Esophagus (tissue), 2 donors: ENCODE data around the gene AKR1E2. TPM values are rescaled to one million over a fixed set of nuclear protein-coding genes. Genes with fewer than 3 reads are reported as not detected.

Source experiments
- H3K27ac ChIP-seq, 2 donors: one replicate each; pipeline ENCODE4 v1.5.1; 2013; ENCODE audit warnings: low read depth in 2 of 2, mild to moderate bottlenecking in 2 of 2, inconsistent platforms in 1 of 2, low read length in 1 of 2, moderate library complexity in 1 of 2
- H3K27me3 ChIP-seq, 2 donors: one replicate each; pipeline ENCODE4 v1.6.1; 2013; ENCODE audit warnings: low read length in 2 of 2, control low read depth in 1 of 2, mild to moderate bottlenecking in 1 of 2; ENCODE audit not compliant: insufficient read depth in 2 of 2, control insufficient read depth in 1 of 2
- H3K36me3 ChIP-seq, 2 donors: one replicate each; pipeline ENCODE4 v1.6.1; 2013; ENCODE audit warnings: low read length in 1 of 2; ENCODE audit not compliant: control insufficient read depth in 2 of 2, insufficient read depth in 2 of 2
- H3K4me1 ChIP-seq, 2 donors: one replicate each; pipeline ENCODE4 v1.6.1; 2013; ENCODE audit warnings: low read length in 1 of 2; ENCODE audit not compliant: control insufficient read depth in 2 of 2, insufficient read depth in 2 of 2
- H3K4me3 ChIP-seq, 2 donors: one replicate each; pipeline ENCODE4 v1.5.1; 2013; ENCODE audit warnings: low read length in 2 of 2, mild to moderate bottlenecking in 2 of 2, low read depth in 1 of 2, moderate library complexity in 1 of 2
- H3K9me3 ChIP-seq, 2 donors: one replicate each; pipeline ENCODE4 v1.6.1; 2013; ENCODE audit warnings: mild to moderate bottlenecking in 2 of 2, low read depth in 1 of 2, low read length in 1 of 2, moderate library complexity in 1 of 2; ENCODE audit not compliant: control insufficient read depth in 2 of 2, insufficient read depth in 1 of 2
- WGBS, 2 donors: extraction: QIAGEN DNeasy Blood & Tissue Kit; methylation state at CpG; one replicate each; pipeline ENCODE4 v1.1.7; 2013; 5-methylcytosine and 5-hydroxymethylcytosine counted together
- polyA plus RNA-seq, 2 donors: library from polyadenylated mRNA; stranded (reverse); fragments of 200-250 nt; gene quantifications; one replicate each; pipeline ENCODE4 v1.2.3, GENCODE V29; 2013
- donor health status: healthy with polysubstance abuse.
- donor health status: Bipolar disorder and iron deficiency.

AKR1E2 gene
- polyA plus RNA-seq, 2 donors = 1.1 TPM

DNA sequence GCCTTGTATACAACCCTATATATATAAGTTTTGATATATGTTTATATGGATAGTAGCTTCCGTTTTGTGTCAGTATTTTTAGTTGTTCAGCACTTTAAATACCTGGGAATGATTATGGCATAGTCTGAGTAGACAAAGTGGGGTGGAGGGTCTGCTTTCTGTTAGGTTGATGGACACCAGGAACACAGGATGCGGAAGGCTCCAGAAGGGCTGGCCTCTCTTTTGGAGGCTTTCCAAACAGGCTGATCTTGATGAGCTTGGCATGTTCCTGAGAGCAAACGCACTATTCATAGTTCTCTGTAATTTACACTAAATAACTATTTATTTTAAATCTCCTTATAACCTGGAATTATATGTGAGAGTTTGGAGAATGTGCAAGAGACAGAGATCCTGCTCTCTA lies 12.7 kb downstream of the AKR1E2 start:
- no peaks in the 10 kb centered on the region for H3K4me1 ChIP-seq
- H3K27me3 ChIP-seq = no peaks in the 10 kb centered on the region
- H3K36me3 ChIP-seq = peaks cover 0 to 11% of the 10 kb centered on the region in 2 donors
- H3K27ac ChIP-seq = no peak overlapping the region
- WGBS, 2 donors = 66 to 72% methylated on average over 3 of the region's 3 CpGs
- H3K4me3 ChIP-seq = no peak overlapping the region
- no peaks in the 10 kb centered on the region for H3K9me3 ChIP-seq

DNA sequence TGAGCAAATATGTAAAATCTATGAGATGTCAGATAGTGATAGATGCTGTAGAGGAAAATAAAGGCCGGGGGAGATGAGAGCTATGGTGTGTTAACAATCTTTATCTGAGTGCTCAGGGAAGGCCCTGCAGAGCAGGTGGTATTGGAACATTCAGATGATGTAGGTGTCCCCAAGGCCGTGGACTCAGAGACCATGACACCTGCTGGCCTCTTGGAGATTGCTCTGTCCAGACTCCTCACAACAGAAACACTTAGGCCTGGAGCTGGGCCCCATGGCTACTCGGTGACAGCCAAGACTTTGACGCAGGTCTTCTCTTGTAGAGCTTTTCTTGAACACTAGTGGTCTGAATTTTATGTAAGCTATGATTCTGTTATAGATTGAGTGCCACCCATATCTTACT lies 13.3 kb downstream of the AKR1E2 start:
- 88% methylated on average over 4 of the region's 4 CpGs for whole genome bisulfite sequencing, 2 donors

DNA sequence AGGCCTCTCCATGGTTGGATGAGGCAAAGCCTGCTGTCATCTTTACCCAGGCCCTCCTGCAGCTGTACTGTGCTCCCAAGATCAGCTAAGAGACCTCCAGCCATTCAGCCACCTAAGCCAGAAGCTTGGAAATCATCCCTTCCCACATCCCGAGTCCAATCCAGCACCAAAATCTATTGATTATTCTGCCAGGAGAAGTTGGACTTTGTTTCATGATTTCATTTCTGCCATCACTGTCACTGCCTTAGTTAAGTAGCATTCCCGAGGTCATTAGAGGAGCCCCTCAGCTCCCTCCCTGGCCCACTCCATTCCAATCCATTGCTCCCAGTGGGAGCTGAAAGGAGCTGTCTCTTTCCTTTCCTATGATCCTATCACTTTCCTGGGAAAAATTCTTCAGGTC lies 14.1 kb downstream of the AKR1E2 start:
- WGBS, 2 donors = 66 to 89% methylated on average over 2 of the region's 2 CpGs
- Histone ChIP-seq H3K9me3 (no peaks in the 10 kb centered on the region), H3K4me1 (no peaks in the 10 kb centered on the region)

More for the DNA sequence above, 13.3 kb downstream of the AKR1E2 start:
- H3K27ac ChIP-seq = no peak overlapping the region
- peaks cover 0 to 10% of the 10 kb centered on the region in 2 donors for H3K36me3 ChIP-seq
- no peak overlapping the region for H3K4me3 ChIP-seq
- no peaks in the 10 kb centered on the region for H3K4me1 ChIP-seq
- H3K9me3 ChIP-seq = no peaks in the 10 kb centered on the region
- H3K27me3 ChIP-seq = no peaks in the 10 kb centered on the region

DNA sequence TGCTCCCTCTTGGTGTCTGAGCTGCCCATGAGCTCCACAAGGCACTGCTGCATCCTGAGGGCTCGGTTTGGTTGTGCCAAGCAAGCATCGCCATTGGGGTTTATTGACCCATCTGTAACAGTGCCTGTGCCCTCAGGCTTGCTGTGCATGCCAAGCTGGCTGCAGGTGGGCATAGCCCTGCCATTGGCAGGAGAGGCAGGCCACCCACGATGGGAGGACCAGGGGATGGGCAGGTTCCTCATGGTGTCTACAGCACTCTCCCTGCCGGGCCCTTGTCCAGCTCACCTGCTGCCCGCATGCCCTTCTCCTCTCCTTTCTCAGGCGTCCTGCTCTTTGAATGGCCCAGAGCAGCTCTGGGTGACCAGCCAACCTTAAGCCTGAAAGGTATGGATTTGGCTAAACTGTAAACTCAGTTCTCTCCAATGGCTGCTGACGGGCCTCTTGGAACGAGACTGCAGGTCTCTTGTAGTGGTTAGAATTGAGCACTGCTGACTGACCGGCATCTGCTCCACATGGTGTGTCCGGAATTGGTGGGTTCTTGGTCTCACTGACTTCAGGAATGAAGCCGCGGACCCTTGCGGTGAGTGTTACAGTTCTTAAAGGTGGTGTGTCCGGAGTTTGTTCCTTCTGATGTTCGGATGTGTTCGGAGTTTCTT lies 17.6 kb downstream of the AKR1E2 start:
- 89 to 96% methylated on average over 16 of the region's 16 CpGs for WGBS, 2 donors
- no peak overlapping the region for H3K4me3 ChIP-seq

More for the DNA sequence above, 14.1 kb downstream of the AKR1E2 start:
- no peak overlapping the region for H3K27ac ChIP-seq
- H3K36me3 ChIP-seq = peaks cover 0 to 10% of the 10 kb centered on the region in 2 donors
- H3K4me3 ChIP-seq = no peak overlapping the region
- no peaks in the 10 kb centered on the region for H3K27me3 ChIP-seq

DNA sequence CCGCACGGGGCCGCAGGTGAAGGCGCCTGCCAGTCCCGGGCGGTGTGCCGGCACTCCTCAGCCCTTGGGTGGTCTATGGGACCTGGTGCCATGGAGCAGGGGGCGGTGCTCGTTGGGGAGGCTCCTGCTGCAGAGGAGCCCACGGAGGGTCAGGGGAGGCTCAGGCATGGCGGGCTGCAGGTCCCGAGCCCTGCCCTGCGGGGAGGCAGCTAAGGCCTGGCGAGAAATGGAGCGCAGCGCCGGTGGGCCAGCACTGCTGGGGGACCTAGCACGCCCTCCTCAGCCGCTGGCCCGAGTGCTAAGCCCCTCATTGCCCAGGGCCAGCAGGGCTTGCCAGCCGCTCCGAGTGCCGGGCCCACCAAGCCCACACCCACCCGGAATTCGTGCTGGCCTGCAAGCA lies 18.9 kb downstream of the AKR1E2 start:
- no peaks in the 10 kb centered on the region for H3K9me3 ChIP-seq
- H3K4me3 ChIP-seq = no peak overlapping the region
- H3K36me3 ChIP-seq = peaks cover 0 to 8% of the 10 kb centered on the region in 2 donors
- H3K27me3 ChIP-seq = no peaks in the 10 kb centered on the region
- H3K4me1 ChIP-seq = peaks cover 0 to 2% of the 10 kb centered on the region in 2 donors
- 97% methylated on average over 24 to 25 of the region's 25 CpGs for WGBS, 2 donors
- no peak overlapping the region for H3K27ac ChIP-seq

More for the DNA sequence above, 17.6 kb downstream of the AKR1E2 start:
- Histone ChIP-seq H3K9me3 (no peaks in the 10 kb centered on the region), H3K4me1 (peaks cover 0 to 2% of the 10 kb centered on the region in 2 donors), H3K36me3 (peaks cover 0 to 8% of the 10 kb centered on the region in 2 donors), H3K27me3 (no peaks in the 10 kb centered on the region), H3K27ac (no peak overlapping the region)

DNA sequence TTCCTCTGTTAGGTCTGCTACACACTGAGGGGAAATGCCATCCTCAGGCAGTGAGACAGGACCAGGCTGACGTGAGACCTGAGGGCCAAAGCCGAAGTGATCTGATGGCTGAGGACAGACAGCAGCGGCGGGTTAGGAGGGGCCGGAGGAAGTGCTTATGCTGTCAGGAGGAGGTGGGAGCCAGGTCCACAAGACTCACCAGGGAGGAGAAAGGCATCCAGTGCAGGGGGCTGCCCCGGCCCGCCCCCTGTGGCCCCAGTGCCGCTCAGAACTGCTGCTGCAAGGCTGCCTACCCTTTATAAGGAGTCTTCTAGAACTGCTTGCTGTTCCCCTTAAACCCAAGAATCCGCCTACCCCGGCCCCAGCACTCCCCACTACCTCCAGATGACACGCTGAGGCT lies 19.8 kb downstream of the AKR1E2 start:
- H3K4me1 ChIP-seq = peaks cover 0 to 2% of the 10 kb centered on the region in 2 donors
- no peaks in the 10 kb centered on the region for H3K9me3 ChIP-seq
- peaks cover 0 to 8% of the 10 kb centered on the region in 2 donors for H3K36me3 ChIP-seq
- 96% methylated on average over 10 to 11 of the region's 11 CpGs for WGBS, 2 donors
- H3K27ac ChIP-seq = no peak overlapping the region
- H3K27me3 ChIP-seq = no peaks in the 10 kb centered on the region
- H3K4me3 ChIP-seq = no peak overlapping the region

DNA sequence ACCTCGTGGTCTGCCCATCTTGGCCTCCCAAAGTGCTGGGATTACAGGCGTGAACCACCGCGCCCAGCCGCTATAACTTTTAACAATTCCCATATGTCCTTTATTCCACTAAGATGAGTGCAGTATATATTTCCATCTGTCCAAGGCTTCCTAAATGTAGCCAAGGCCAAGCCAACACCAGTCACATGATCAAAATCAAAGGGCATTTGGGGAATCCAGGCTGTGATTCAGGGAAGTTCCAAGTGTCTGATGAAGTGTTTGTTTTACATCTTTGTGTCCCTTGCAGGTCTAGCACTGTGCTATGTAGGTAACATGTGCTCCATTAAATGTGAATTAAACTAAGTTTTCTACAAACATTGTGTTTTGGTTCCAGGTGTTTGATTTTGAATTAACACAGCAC lies 20.8 kb downstream of the AKR1E2 start:
- Histone ChIP-seq H3K4me3 (no peak overlapping the region), H3K9me3 (no peaks in the 10 kb centered on the region), H3K27me3 (no peaks in the 10 kb centered on the region), H3K4me1 (peaks cover 0 to 2% of the 10 kb centered on the region in 2 donors), H3K36me3 (peaks cover 0 to 8% of the 10 kb centered on the region in 2 donors), H3K27ac (no peak overlapping the region)
- WGBS, 2 donors = 77 to 78% methylated on average over 5 of the region's 5 CpGs

DNA sequence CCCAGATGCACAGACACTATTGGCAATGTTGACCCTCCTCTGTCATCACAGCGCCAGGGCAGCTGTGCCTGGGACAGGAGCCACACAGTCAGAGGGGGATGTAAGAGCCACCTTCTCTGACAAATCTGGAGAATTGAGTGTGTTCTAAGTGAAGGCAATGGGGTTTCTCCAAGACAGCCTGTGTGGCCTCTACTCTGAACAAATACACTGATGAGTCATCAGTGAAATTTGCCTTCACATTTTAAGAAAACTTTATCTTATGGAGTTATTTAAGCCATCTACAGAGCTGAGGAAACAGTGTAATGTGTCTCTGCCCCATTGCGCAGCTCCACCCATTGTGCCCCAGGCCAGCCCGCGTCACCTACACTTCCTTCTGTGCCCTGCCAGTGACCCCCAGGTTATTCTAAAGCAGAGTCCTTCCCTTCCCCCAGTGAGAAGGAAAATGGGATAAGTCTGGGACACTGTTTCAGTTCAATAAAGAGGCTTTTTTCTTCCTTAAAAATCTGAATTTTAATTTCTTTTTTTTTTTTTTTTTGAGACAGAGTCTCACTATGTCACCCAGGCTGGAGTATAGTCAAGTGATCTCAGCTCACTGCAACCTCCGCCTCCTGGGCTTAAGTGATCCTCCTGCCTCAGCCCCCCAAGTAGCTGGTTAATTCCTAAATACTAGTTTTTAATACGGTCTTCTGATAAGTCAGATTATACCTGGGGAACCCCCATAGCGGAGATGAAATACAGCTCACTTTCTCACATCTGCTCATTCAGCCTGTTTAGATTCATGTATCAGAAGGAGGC lies 21.8 kb downstream of the AKR1E2 start:
- whole genome bisulfite sequencing, 2 donors = 65 to 68% methylated on average over 7 of the region's 7 CpGs
- H3K27me3 ChIP-seq = no peaks in the 10 kb centered on the region
- peak overlapping the region; percentile 53 to 65 for H3K27ac ChIP-seq

DNA sequence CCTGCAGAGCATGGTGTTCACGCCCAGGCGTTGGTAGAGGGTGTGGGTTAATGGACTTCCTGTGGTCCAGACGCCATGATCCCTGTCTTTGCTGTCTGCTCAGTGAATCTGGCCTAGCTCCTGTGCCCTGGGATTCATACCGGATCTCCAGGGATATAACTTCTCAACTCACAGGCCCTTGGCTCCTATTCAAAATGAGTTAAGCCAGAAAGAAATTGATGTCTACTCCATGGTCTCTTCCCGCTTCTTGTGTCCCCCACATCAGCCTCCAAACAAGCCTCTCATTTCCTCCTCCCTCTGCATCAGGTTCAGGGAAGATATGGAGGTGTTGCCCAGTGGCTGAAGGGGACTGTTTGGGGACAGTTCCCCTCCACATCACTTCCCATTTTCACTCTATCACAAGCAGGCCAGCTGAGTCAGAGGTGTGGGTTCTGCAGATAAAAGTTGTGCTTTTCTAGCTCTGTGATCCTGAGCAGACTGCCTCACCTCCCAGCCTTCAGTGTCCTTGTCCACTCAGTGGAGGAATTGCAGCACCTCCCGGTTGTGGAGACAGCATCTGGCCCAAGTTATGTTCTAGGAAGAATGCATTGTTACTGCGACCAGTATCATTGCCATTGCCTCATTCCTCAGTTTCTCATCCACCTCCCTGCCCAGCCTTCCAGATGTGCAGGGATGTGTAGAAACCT lies 22.5 kb downstream of the AKR1E2 start:
- no peak overlapping the region for H3K4me3 ChIP-seq
- no peaks in the 10 kb centered on the region for H3K9me3 ChIP-seq
- peaks cover 0 to 4% of the 10 kb centered on the region in 2 donors for H3K36me3 ChIP-seq
- WGBS, 2 donors = 79 to 90% methylated on average over 7 of the region's 7 CpGs
- no peaks in the 10 kb centered on the region for H3K27me3 ChIP-seq
- H3K27ac ChIP-seq = peak overlapping the region in 1 of 2 donors; percentile 36
- H3K4me1 ChIP-seq = peaks cover 0 to 2% of the 10 kb centered on the region in 2 donors

More for the DNA sequence above, 21.8 kb downstream of the AKR1E2 start:
- Histone ChIP-seq H3K4me1 (peaks cover 0 to 2% of the 10 kb centered on the region in 2 donors), H3K9me3 (no peaks in the 10 kb centered on the region), H3K36me3 (peaks cover 0 to 5% of the 10 kb centered on the region in 2 donors), H3K4me3 (no peak overlapping the region)
